ENCODE data around the gene DTNB.
A peak's percentile ranks its signal among the peaks of the same experiment; 100 is the strongest.
"Not testable (repeated sequence)": the region's sequence is repeated elsewhere in the genome, so short reads cannot be mapped to it uniquely, and the experiment has no call there.

DTNB gene

GRCh38 chr2:25585189-25585588, 88.2 kb downstream of the DTNB start:
- no peak for DNase-seq

- DNase-seq = no peak
Measured at GRCh38 chr2:25582077-25582830, 91.1 kb downstream of the DTNB start.

- no peak for DNase-seq
Measured at GRCh38 chr2:25576596-25576995, 96.8 kb downstream of the DTNB start.

GRCh38 chr2:25572638-25573037, 100.7 kb downstream of the DTNB start:
- no peak for DNase-seq

GRCh38 chr2:25570161-25570845, 103.1 kb downstream of the DTNB start:
- no peak for DNase-seq

GRCh38 chr2:25567406-25567805, 106.0 kb downstream of the DTNB start:
- peak; percentile 31 for DNase-seq

- DNase-seq = no peak
Measured at GRCh38 chr2:25566694-25567093, 106.7 kb downstream of the DTNB start.

- no peak for DNase-seq
Measured at GRCh38 chr2:25566094-25566493, 107.3 kb downstream of the DTNB start.

GRCh38 chr2:25561136-25561850, 112.1 kb downstream of the DTNB start:
- DNase-seq = no peak

- no peak for DNase-seq
Measured at GRCh38 chr2:25559148-25559547, 114.2 kb downstream of the DTNB start.

GRCh38 chr2:25558262-25558661, 115.1 kb downstream of the DTNB start:
- DNase-seq = no peak

GRCh38 chr2:25557179-25558036, 116.0 kb downstream of the DTNB start:
- DNase-seq = no peak

GRCh38 chr2:25552318-25552717, 121.1 kb downstream of the DTNB start:
- no peak for DNase-seq

- DNase-seq = no peak
Measured at GRCh38 chr2:25551316-25551715, 122.1 kb downstream of the DTNB start.

GRCh38 chr2:25549571-25549970, 123.8 kb downstream of the DTNB start:
- not testable (repeated sequence) for DNase-seq

GRCh38 chr2:25548601-25549000, 124.8 kb downstream of the DTNB start:
- peak; percentile 60 for DNase-seq

GRCh38 chr2:25546852-25547251, 126.5 kb downstream of the DTNB start:
- no peak for DNase-seq

- DNase-seq = no peak
Measured at GRCh38 chr2:25545899-25546298, 127.5 kb downstream of the DTNB start.

- DNase-seq = no peak
Measured at GRCh38 chr2:25544445-25544844, 128.9 kb downstream of the DTNB start.

- no peak for DNase-seq
Measured at GRCh38 chr2:25543939-25544338, 129.4 kb downstream of the DTNB start.

- no peak for DNase-seq
Measured at GRCh38 chr2:25541378-25541777, 132.0 kb downstream of the DTNB start.

- no peak for DNase-seq
Measured at GRCh38 chr2:25539136-25539535, 134.2 kb downstream of the DTNB start.

- no peak for DNase-seq
Measured at GRCh38 chr2:25537526-25537925, 135.9 kb downstream of the DTNB start.

All from DMS79 treated with DMSO at 0.1 percent for 48 hours (cell line).